Measurements from ENCODE around the gene ZNF335. TPM values are rescaled to one million over a fixed set of nuclear protein-coding genes. Genes with fewer than 3 reads are reported as not detected.

Gene ZNF335
- total RNA-seq (10 to 100 TPM; 15.3 to 23.3 TPM), polyA plus RNA-seq (ENCODE audit: insufficient read length in 6 of 6) (10 to 100 TPM; 15.3 to 22.7 (median 16.7) TPM)
- long read RNA-seq, donor 1, partial matches to known transcripts: 5 of 5 reads
- long read RNA-seq, donor 1, other reads (novel, unspliced or antisense): 0 of 5 reads
- long read RNA-seq, donor 2: 0 reads
- long read RNA-seq, donor 3, partial matches to known transcripts: 5 of 5 reads
- long read RNA-seq, donor 3, other reads (novel, unspliced or antisense): 0 of 5 reads
- long read RNA-seq, donor 4, partial matches to known transcripts: 1 of 7 reads
- long read RNA-seq, donor 4, other reads (novel, unspliced or antisense): 6 of 7 reads
- long read RNA-seq, donor 5, partial matches to known transcripts: 0 of 1 reads
- long read RNA-seq, donor 5, other reads (novel, unspliced or antisense): 0 of 1 reads
- long read RNA-seq, donor 6: 0 reads
- long read RNA-seq, donor 7: 0 reads
- long read RNA-seq, donor 8: 0 reads
- long read RNA-seq, donor 9: 0 reads
- long read RNA-seq, donor 10, partial matches to known transcripts: 3 of 4 reads
- long read RNA-seq, donor 10, other reads (novel, unspliced or antisense): 1 of 4 reads
- long read RNA-seq, donor 11, partial matches to known transcripts: 8 of 8 reads
- long read RNA-seq, donor 11, other reads (novel, unspliced or antisense): 0 of 8 reads
- long read RNA-seq, donor 12: 0 reads

GRCh38 chr20:45971675-45972499 lies at the start of gene ZNF335:
TSS of gene ZNF335 (minus strand) at chr20:45972203. CDS start at chr20:45971410, 793 bp downstream.
- Histone ChIP-seq H3K4me3 (peak within 1 kb of the TSS; percentile 96), H3K36me3 (peaks cover 0 to 33% of the 10 kb centered on the region in 2 donors), H3K9me3 (no peaks in the 10 kb centered on the region), H3K27ac (peak within 1 kb of the TSS; percentile 100), H3K4me1 (peaks cover 15 to 35% of the 10 kb centered on the region in 2 donors), H3K27me3 (no peaks in the 10 kb centered on the region)
- ATAC-seq (peak; percentile 92), DNase-seq (peak; percentile 95 to 99 (median 98))
- TF ChIP-seq, protein P1, sequence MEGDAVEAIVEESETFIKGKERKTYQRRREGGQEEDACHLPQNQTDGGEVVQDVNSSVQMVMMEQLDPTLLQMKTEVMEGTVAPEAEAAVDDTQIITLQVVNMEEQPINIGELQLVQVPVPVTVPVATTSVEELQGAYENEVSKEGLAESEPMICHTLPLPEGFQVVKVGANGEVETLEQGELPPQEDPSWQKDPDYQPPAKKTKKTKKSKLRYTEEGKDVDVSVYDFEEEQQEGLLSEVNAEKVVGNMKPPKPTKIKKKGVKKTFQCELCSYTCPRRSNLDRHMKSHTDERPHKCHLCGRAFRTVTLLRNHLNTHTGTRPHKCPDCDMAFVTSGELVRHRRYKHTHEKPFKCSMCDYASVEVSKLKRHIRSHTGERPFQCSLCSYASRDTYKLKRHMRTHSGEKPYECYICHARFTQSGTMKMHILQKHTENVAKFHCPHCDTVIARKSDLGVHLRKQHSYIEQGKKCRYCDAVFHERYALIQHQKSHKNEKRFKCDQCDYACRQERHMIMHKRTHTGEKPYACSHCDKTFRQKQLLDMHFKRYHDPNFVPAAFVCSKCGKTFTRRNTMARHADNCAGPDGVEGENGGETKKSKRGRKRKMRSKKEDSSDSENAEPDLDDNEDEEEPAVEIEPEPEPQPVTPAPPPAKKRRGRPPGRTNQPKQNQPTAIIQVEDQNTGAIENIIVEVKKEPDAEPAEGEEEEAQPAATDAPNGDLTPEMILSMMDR (IDR thresholded peaks at IDR 0.05): peak; percentile 18 to 34
- intact Hi-C loops (cut with DNase I): no loop called here

DNA sequence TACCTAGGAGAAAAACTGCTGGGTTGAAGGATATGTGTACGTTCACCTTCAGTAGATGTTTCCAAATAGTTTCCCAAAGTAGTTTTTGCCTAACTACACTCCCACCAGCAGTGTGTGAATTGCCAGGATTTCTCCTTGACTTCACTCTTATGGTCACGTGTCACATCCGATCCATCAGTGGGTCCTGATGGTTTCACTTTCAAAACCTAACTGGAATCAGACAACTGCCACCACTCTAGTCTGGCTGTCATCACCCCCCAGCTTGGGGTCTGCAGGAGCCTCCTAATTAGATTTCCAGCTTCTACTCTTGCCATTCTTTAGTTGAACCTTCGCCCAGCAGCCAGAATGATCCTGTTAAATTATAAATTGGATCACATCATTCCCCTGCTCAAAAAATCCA lies 48.6 kb upstream of the ZNF335 start:
- TF ChIP-seq, protein P1 (IDR thresholded peaks at IDR 0.05): no peak
- intact Hi-C loops (cut with DNase I): no loop called here
- Histone ChIP-seq H3K4me1 (peaks cover 3 to 26% of the 10 kb centered on the region in 2 donors), H3K27me3 (peaks cover 12 to 93% of the 10 kb centered on the region in 2 donors), H3K27ac (no peak overlapping the region), H3K4me3 (no peak overlapping the region), H3K36me3 (peaks cover 0 to 5% of the 10 kb centered on the region in 2 donors), H3K9me3 (no peaks in the 10 kb centered on the region)
- ATAC-seq (no peak), DNase-seq (no peak)

DNA sequence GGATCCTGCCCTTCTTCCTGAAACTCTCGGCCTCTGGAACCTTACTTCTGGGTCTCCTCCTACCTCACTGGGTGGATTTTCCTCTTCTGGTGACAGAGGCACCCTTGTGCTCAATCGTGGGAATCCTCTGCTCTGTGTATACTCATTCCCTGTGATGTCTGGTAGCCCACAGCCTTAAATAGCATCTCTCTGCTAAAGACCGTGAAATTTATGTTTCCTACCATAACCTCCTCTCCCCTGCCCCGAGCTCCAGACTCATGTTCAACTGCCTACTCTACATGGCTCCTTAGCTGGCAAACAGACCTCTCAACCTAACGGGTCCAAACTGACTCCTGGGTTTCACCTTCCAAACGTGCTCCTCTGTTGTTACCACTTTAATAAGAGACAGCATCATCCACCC lies 46.6 kb upstream of the ZNF335 start:
- ATAC-seq: no peak
- Histone ChIP-seq H3K4me3 (no peak overlapping the region), H3K9me3 (no peaks in the 10 kb centered on the region), H3K27me3 (peaks cover 13 to 93% of the 10 kb centered on the region in 2 donors), H3K36me3 (peaks cover 0 to 9% of the 10 kb centered on the region in 2 donors), H3K27ac (no peak overlapping the region), H3K4me1 (peaks cover 3 to 34% of the 10 kb centered on the region in 2 donors)
- intact Hi-C loops (cut with DNase I): no loop called here
- DNase-seq: no peak
- TF ChIP-seq, protein P1 (IDR thresholded peaks at IDR 0.05): no peak

DNA sequence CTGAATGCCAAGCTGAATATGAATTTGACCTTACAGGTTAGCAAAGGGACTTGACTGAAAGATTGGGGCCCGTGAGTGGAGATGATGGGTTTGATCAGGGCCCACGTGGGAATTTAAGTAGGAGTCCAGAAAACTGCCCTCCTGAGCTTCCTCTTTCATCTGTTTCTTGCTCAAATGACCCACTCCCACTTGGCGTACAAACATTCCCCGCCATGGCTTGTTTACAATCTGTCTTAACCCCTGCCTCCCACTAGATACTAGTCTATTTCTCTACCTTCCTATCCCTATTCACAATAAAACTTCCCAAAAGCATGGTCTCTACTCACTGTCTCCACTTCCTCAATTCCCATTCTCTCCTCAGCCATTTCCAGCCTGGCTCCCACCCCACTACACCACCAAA lies 46.1 kb upstream of the ZNF335 start:
- intact Hi-C loops (cut with DNase I): no loop called here
- peaks cover 18 to 93% of the 10 kb centered on the region in 2 donors for H3K27me3 ChIP-seq
- H3K27ac ChIP-seq: no peak overlapping the region
- DNase-seq: no peak
- H3K4me1 ChIP-seq: peaks cover 3 to 38% of the 10 kb centered on the region in 2 donors
- H3K9me3 ChIP-seq: no peaks in the 10 kb centered on the region
- no peak for ATAC-seq
- TF ChIP-seq, protein P1 (IDR thresholded peaks at IDR 0.05): no peak
- peaks cover 0 to 9% of the 10 kb centered on the region in 2 donors for H3K36me3 ChIP-seq
- no peak overlapping the region for H3K4me3 ChIP-seq
